ENCODE data around the gene HOXB3. TPM values are rescaled to one million over a fixed set of nuclear protein-coding genes. Genes with fewer than 3 reads are reported as not detected.
A peak's percentile ranks its signal among the peaks of the same experiment; 100 is the strongest.

HOXB3 gene
- total and polyA plus RNA-seq, 10 donors = 3.6 to 23.1 (median 8.8) TPM

GRCh38 chr17:48571024-48571818 lies 18.8 kb downstream of the HOXB3 start:
- DNase-seq = no peak
- H3K27ac ChIP-seq = peak overlapping the region; percentile 42 to 89 (median 72)
- H3K4me1 ChIP-seq = peaks cover 0 to 50% (median 17%) of the 10 kb centered on the region in 6 donors
- TF ChIP-seq CTCF (IDR thresholded peaks at IDR 0.05 in 8 of 11, conservative IDR thresholded peaks at IDR 0.05 in 3 of 11) (no peak), POLR2AphosphoS5 (IDR thresholded peaks at IDR 0.05) (peak in 2 of 3 donors; percentile 21 to 25)
- peaks cover 0 to 59% (median 18%) of the 10 kb centered on the region in 7 donors for H3K27me3 ChIP-seq (replicated peaks in 1 of 7)
- H3K9me3 ChIP-seq = no peaks in the 10 kb centered on the region
- peak overlapping the region in 2 of 8 donors; percentile 10 to 27 for H3K4me3 ChIP-seq
- 64 to 74% (median 70%) methylated on average over 26 of the region's 26 CpGs for WGBS, 5 donors
- intact Hi-C loops (cut with DNase I; ENCODE audit: low total_unique reads) = no loop called here
- H3K36me3 ChIP-seq = no peaks in the 10 kb centered on the region

GRCh38 chr17:48570325-48571023 lies 19.6 kb downstream of the HOXB3 start:
- H3K27ac ChIP-seq = peak overlapping the region in 7 of 8 donors; percentile 10 to 89 (median 79)
- TF ChIP-seq CTCF (IDR thresholded peaks at IDR 0.05 in 8 of 11, conservative IDR thresholded peaks at IDR 0.05 in 3 of 11) (no peak), POLR2AphosphoS5 (IDR thresholded peaks at IDR 0.05) (peak in 1 of 3 donors; percentile 27), POLR2A (IDR thresholded peaks at IDR 0.05) (no peak)
- H3K9me3 ChIP-seq = no peaks in the 10 kb centered on the region
- peaks cover 0 to 49% (median 11%) of the 10 kb centered on the region in 6 donors for H3K4me1 ChIP-seq
- peak overlapping the region in 2 of 8 donors; percentile 10 to 16 for H3K4me3 ChIP-seq
- DNase-seq = no peak
- 54 to 70% (median 55%) methylated on average over 19 of the region's 19 CpGs for WGBS, 5 donors
- H3K36me3 ChIP-seq = no peaks in the 10 kb centered on the region
- intact Hi-C loops (cut with DNase I; ENCODE audit: low total_unique reads) = no loop called here
- H3K27me3 ChIP-seq (replicated peaks in 1 of 7) = peaks cover 0 to 59% (median 14%) of the 10 kb centered on the region in 7 donors

- H3K27me3 ChIP-seq (replicated peaks in 1 of 7) = peaks cover 0 to 63% (median 14%) of the 10 kb centered on the region in 7 donors
- TF ChIP-seq CTCF (IDR thresholded peaks at IDR 0.05 in 8 of 11, conservative IDR thresholded peaks at IDR 0.05 in 3 of 11) (no peak), POLR2AphosphoS5 (IDR thresholded peaks at IDR 0.05) (no peak), POLR2A (IDR thresholded peaks at IDR 0.05) (no peak)
These were observed 20.2 kb downstream of the HOXB3 start for GRCh38 chr17:48569674-48570324.

More at GRCh38 chr17:48569674-48570324, 20.2 kb downstream of the HOXB3 start:
- 71 to 83% (median 75%) methylated on average over 6 of the region's 6 CpGs for WGBS, 5 donors
- Histone ChIP-seq H3K4me1 (peaks cover 0 to 51% (median 10%) of the 10 kb centered on the region in 6 donors), H3K27ac (peak overlapping the region in 6 of 8 donors; percentile 62 to 89 (median 81)), H3K4me3 (peak overlapping the region in 1 of 8 donors; percentile 11), H3K9me3 (no peaks in the 10 kb centered on the region), H3K36me3 (no peaks in the 10 kb centered on the region)
- no peak for DNase-seq
- intact Hi-C loops (cut with DNase I; ENCODE audit: low total_unique reads) = no loop called here

Measured in spleen (tissue), 11 donors.